AG09319 (cell line): Measurements from ENCODE around the gene IFT57.

ENCODE experiments used
- DNase-seq: peaks from one replicate; pipeline ENCODE4 v3.0.0-alpha.2; 2010; ENCODE audit warnings: low read depth; ENCODE audit errors: extremely low read depth
- CTCF ChIP-seq: IDR thresholded peaks from 2 replicates; pipeline ENCODE4 v1.5.1; 2011; ENCODE audit warnings: low read depth, mild to moderate bottlenecking, inconsistent platforms, low read length, moderate library complexity

Gene IFT57

GRCh38 chr3:108219336-108219735 is 2.9 kb downstream of the IFT57 start:
- no peak for DNase-seq
- no peak for TF ChIP-seq CTCF

- no peak for TF ChIP-seq CTCF
- DNase-seq: no peak
Observed at GRCh38 chr3:108218811-108219210, 3.4 kb downstream of the IFT57 start.

- no peak for TF ChIP-seq CTCF
- no peak for DNase-seq
Observed at GRCh38 chr3:108215871-108216270, 6.4 kb downstream of the IFT57 start.

GRCh38 chr3:108209579-108209978 is 12.6 kb downstream of the IFT57 start:
- no peak for DNase-seq
- TF ChIP-seq CTCF: no peak

GRCh38 chr3:108208831-108209230 is 13.4 kb downstream of the IFT57 start:
- TF ChIP-seq CTCF: no peak
- no peak for DNase-seq

GRCh38 chr3:108202834-108203233 is 19.4 kb downstream of the IFT57 start:
- DNase-seq: no peak
- no peak for TF ChIP-seq CTCF

- TF ChIP-seq CTCF: no peak
- no peak for DNase-seq
Observed at GRCh38 chr3:108202080-108202479, 20.1 kb downstream of the IFT57 start.

GRCh38 chr3:108201258-108201657 is 21.0 kb downstream of the IFT57 start:
- DNase-seq: no peak
- no peak for TF ChIP-seq CTCF
